EL (cell line): ENCODE measurements around the gene FRMD4A.

Experiments
- DNase-seq: peaks from one replicate; pipeline ENCODE4 v3.0.0-alpha.2; 2016

Gene FRMD4A

GRCh38 chr10:13709931-13710650 lies 620.6 kb downstream of the FRMD4A start:
- DNase-seq, result no peak

GRCh38 chr10:13708256-13708990 lies 622.3 kb downstream of the FRMD4A start:
- DNase-seq, result peak; percentile 76

- DNase-seq, result peak; percentile 91
Measured at GRCh38 chr10:13707156-13707881, 623.4 kb downstream of the FRMD4A start.

- no peak for DNase-seq
Measured at GRCh38 chr10:13706604-13707003, 624.1 kb downstream of the FRMD4A start.

GRCh38 chr10:13706175-13706574 lies 624.5 kb downstream of the FRMD4A start:
- no peak for DNase-seq

GRCh38 chr10:13705526-13706174 lies 625.1 kb downstream of the FRMD4A start:
- DNase-seq, result no peak

- DNase-seq, result no peak
Measured at GRCh38 chr10:13704964-13705363, 625.8 kb downstream of the FRMD4A start.

- no peak for DNase-seq
Measured at GRCh38 chr10:13703997-13704536, 626.7 kb downstream of the FRMD4A start.

GRCh38 chr10:13703101-13703818 lies 627.5 kb downstream of the FRMD4A start:
- DNase-seq, result no peak

- DNase-seq, result no peak
Measured at GRCh38 chr10:13701157-13701919, 629.4 kb downstream of the FRMD4A start.

- no peak for DNase-seq
Measured at GRCh38 chr10:13700473-13701144, 630.1 kb downstream of the FRMD4A start.

- no peak for DNase-seq
Measured at GRCh38 chr10:13699216-13699615, 631.5 kb downstream of the FRMD4A start.

GRCh38 chr10:13698217-13698616 lies 632.5 kb downstream of the FRMD4A start:
- no peak for DNase-seq

GRCh38 chr10:13696071-13696470 lies 634.7 kb downstream of the FRMD4A start:
- DNase-seq, result no peak

- DNase-seq, result no peak
Measured at GRCh38 chr10:13695588-13695987, 635.1 kb downstream of the FRMD4A start.

- DNase-seq, result no peak
Measured at GRCh38 chr10:13693783-13694700, 636.7 kb downstream of the FRMD4A start.

GRCh38 chr10:13690281-13690825 lies 640.4 kb downstream of the FRMD4A start:
- no peak for DNase-seq

- no peak for DNase-seq
Measured at GRCh38 chr10:13686331-13686752, 644.4 kb downstream of the FRMD4A start.

GRCh38 chr10:13685885-13686284 lies 644.8 kb downstream of the FRMD4A start:
- DNase-seq, result no peak
